HepG2 (cell line): Measurements from ENCODE around the gene JPH4. TPM values are rescaled to one million over a fixed set of nuclear protein-coding genes. Genes with fewer than 3 reads are reported as not detected.

Experiments used
- ELF4 ChIP-seq: sonication (generic); formaldehyde crosslinking; IDR thresholded peaks from 2 replicates; pipeline ENCODE4 v1.5.0; 2020; ENCODE audit warnings: missing genetic modification reagents, mild to moderate bottlenecking, moderate library complexity, borderline replicate concordance
- FIP1L1 ChIP-seq: fragments of 200-400 bp; formaldehyde crosslinking; IDR thresholded peaks from 2 replicates; pipeline ENCODE4 v1.6.1; 2018; ENCODE audit warnings: low read depth, mild to moderate bottlenecking, low read length, moderate library complexity, borderline replicate concordance; ENCODE audit not compliant: insufficient read depth
- FOXP1 ChIP-seq, 2 experiments: fragments of 450-650 bp in 1 of 2; IDR thresholded peaks; 2 replicates each; pipeline ENCODE4 v1.6.1; 2017 to 2018; ENCODE audit warnings: antibody characterized with exemption in 1 of 2
- HOMEZ ChIP-seq: IDR thresholded peaks from 2 replicates; pipeline ENCODE4 v1.6.1; 2016; ENCODE audit warnings: low read depth
- HOXA9 ChIP-seq: sonication (generic); formaldehyde crosslinking; IDR thresholded peaks from 2 replicates; pipeline ENCODE4 v1.8.1; 2022; ENCODE audit warnings: missing genetic modification reagents, mild to moderate bottlenecking, moderate library complexity, borderline replicate concordance
- KIAA2018 ChIP-seq: sonication (generic); formaldehyde crosslinking; IDR thresholded peaks from 2 replicates; pipeline ENCODE4 v1.5.0; 2020; ENCODE audit warnings: mild to moderate bottlenecking, missing genetic modification reagents, borderline replicate concordance
- MLXIP ChIP-seq: sonication (generic); formaldehyde crosslinking; IDR thresholded peaks from 2 replicates; pipeline ENCODE4 v1.9.0; 2021; ENCODE audit warnings: missing genetic modification reagents, borderline replicate concordance
- MXD4 ChIP-seq: IDR thresholded peaks from 2 replicates; pipeline ENCODE4 v1.6.1; 2016; ENCODE audit warnings: mild to moderate bottlenecking, missing biosample characterization, missing genetic modification reagents
- U2AF1 ChIP-seq: fragments of 200-400 bp; formaldehyde crosslinking; optimal IDR thresholded peaks from 2 replicates; pipeline ENCODE3; 2017; ENCODE audit warnings: mild to moderate bottlenecking, low read depth, low read length
- ZFP91 ChIP-seq: sonication (generic); formaldehyde crosslinking; IDR thresholded peaks from 2 replicates; pipeline ENCODE4 v1.9.0; 2022; ENCODE audit warnings: missing genetic modification reagents, mild to moderate bottlenecking, borderline replicate concordance
- ZFYVE20 ChIP-seq: sonication (generic); formaldehyde crosslinking; IDR thresholded peaks from 2 replicates; pipeline ENCODE4 v1.8.0; 2023; ENCODE audit warnings: low read depth, mild to moderate bottlenecking, moderate library complexity, missing genetic modification reagents, borderline replicate concordance
- ZNF207 ChIP-seq: fragments of 450-650 bp; IDR thresholded peaks from 2 replicates; pipeline ENCODE4 v1.6.1; 2016; ENCODE audit warnings: antibody characterized with exemption, borderline replicate concordance
- ZNF260 ChIP-seq: sonication (generic); formaldehyde crosslinking; IDR thresholded peaks from 2 replicates; pipeline ENCODE4 v1.4.0; 2020; ENCODE audit warnings: missing genetic modification reagents, low read depth, mild to moderate bottlenecking, borderline replicate concordance
- ZNF772 ChIP-seq: sonication (generic); formaldehyde crosslinking; IDR thresholded peaks from 2 replicates; pipeline ENCODE4 v1.5.0; 2020; ENCODE audit warnings: mild to moderate bottlenecking, missing genetic modification reagents
- polyA plus RNA-seq, 8 experiments: library from polyadenylated mRNA; depleted of rRNA in 3 of 8; stranded (reverse) in 7 of 8; unstranded in 1 of 8; fragments of >200 nt; fragmentation: Illumina TruSeq in 4 of 8; extraction: Trizol in 4 of 8; gene quantifications; 2 replicates each; pipeline versions ENCODE4 v1.2.1 to v1.2.3, GENCODE V29; 2011 to 2016; ENCODE audit warnings: low read depth in 4 of 8, missing spikeins in 1 of 8, mixed read lengths in 1 of 8; ENCODE audit not compliant: insufficient read depth in 1 of 8
- total RNA-seq, 5 experiments: library from RNA; depleted of rRNA; stranded (reverse); fragments of >200 nt; fragmentation: Illumina TruSeq; extraction: Trizol; gene quantifications; 2 replicates each; pipeline ENCODE4 v1.2.3, GENCODE V29; 2016; ENCODE audit warnings: low read depth in 1 of 5

JPH4 gene
- total and polyA plus RNA-seq, 2 of the 13 experiments (the other 11 are each of a cell fraction or from before 2014, with no cell fraction given): 0.08 to 0.22 TPM

- TF ChIP-seq KIAA2018 (CRISPR knock-in tag) (no peak), FIP1L1 (peak; percentile 93; the same call in 1 of the 2 replicates), ZNF207 (no peak), ZFYVE20 (CRISPR knock-in tag) (peak; percentile 21; the same call in 1 of the 2 replicates), MXD4 (no peak), FOXP1 (IDR thresholded peaks at IDR 0.05) (no peak), FOXP1 (CRISPR knock-in tag; IDR thresholded peaks at IDR 0.05) (no peak), ELF4 (no peak), ZNF260 (no peak), MLXIP (no peak), ZNF772 (CRISPR knock-in tag) (no peak), HOMEZ (CRISPR knock-in tag) (peak; percentile 36; the same call in 1 of the 2 replicates), ZFP91 (CRISPR knock-in tag) (no peak), U2AF1 (no peak), HOXA9 (peak; percentile 63; the same call in 1 of the 2 replicates)
Measured at GRCh38 chr14:23580948-23581281, 2.3 kb upstream of the JPH4 start (continued).
